ENCODE results near the gene SLC16A5.
"Not testable (repeated sequence)": the region's sequence is repeated elsewhere in the genome, so short reads cannot be mapped to it uniquely, and the experiment has no call there.

Gene SLC16A5, protein sequence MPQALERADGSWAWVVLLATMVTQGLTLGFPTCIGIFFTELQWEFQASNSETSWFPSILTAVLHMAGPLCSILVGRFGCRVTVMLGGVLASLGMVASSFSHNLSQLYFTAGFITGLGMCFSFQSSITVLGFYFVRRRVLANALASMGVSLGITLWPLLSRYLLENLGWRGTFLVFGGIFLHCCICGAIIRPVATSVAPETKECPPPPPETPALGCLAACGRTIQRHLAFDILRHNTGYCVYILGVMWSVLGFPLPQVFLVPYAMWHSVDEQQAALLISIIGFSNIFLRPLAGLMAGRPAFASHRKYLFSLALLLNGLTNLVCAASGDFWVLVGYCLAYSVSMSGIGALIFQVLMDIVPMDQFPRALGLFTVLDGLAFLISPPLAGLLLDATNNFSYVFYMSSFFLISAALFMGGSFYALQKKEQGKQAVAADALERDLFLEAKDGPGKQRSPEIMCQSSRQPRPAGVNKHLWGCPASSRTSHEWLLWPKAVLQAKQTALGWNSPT

DNA sequence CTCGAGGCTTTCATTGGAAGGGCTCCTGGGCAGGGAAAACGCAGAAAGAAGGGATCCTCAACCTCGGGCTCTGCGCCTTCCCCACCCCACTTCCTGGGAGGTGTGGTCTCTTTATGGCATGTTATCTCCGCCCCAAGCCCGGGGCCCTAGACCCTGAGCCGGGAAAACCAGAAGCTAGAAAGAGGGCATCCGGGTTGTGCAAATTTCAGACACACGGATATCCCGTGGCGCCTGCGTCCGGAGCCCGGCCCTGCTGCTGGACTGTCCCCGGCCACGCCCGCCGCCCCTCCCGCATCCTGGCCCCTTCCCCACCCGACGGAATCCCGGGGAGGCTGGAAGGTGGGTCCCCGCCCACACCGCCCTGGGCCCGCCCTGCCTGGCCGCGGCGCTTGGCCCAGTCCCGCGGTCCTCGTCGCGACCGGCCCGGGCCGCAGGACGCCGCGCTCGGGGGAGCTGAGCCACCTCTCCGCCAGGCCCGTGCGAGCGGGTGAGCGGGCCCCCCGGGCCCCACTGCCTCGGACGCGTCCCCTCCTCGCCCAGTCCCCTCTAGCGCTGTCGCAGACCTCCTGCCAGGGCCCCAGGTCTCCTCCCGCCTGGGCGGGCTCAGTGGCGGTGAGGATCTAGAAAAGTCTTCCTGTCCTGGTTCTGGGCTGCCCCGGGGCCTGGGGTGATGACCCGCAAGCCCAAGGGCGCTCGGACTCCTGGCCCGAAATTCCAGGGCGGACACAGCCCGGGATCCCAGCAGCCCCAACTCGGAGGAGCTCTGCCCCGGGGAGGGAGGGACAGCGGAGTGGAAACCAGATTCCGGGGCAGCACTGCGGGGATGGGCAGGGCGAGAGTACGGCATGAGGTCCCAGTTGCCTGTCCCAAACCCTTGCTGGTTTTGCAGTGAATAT lies at the start of gene SLC16A5:
TSS of gene SLC16A5 (plus strand) at position 397 of the 896 bp plus-strand sequence. CDS start 5,683 bp downstream, outside the sequence.
- FAIRE-seq = peak; percentile 94

DNA sequence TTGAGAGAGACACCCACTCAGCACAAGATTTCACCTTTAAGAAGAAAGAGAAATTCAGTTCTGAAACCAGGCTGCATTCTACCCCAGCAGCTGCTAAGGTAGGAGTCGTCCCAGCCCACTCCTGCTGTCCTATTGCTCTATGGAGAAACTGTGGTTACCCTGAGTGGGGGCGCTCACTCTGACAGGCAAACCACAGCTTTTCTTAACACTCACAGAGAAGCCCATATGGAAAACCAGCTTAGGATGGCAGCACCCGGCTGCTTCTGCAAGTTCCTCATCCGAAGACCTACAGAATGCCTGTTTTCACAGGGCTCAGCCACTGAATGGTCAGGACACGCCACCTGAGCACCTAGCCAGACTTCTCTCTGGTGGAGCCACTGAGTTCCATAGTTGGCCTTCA lies 48.5 kb upstream of the SLC16A5 start:
- FAIRE-seq = no peak

DNA sequence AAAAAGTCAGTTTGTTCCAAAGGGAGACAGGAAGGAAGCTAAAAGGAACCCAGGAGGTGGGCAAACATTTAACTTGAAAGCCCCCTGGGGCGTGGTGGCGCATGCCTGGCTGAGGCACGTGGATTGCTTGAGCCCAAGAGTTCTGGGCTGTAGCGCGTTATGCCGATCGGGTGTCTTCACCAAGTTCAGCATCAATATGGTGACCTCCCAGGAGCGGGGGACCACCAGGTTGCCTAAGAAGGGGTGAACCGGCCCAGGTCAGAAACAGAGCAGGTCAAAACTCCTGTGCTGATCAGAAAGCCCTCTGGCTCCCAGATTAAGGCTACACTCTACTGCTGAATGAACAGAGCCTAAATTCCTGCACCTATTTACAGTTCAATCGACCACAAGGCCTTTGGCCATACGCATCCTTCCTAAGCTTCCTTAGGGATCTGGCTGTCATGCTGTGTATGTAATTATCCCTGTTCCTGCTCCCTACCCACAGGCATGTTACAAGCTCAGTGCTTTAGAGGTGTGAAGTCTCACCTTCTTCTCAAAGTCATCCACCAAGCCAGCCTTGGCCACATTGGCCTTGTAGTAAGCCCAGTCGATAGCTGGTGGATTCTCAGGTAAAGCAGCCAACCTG lies 46.0 kb upstream of the SLC16A5 start:
- FAIRE-seq = no peak

DNA sequence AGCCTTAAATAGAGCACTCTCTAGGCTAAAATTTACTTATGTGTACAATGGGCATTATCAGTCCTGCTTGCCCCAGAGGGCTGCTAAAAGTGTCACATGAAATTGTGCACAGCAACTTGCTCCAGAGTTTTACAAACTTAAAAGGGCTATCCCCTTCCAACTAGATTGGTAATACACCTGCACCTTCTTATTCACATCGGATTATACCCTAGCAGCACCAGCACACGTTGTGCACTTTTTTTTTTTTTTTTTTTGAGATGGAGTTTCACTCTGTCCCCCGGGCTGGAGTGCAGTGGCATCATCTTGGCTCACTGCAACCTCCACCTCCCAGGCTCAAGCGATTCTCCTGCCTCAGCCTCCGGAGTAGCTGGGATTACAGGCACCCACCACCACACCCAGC lies 44.0 kb upstream of the SLC16A5 start:
- not testable (repeated sequence) for FAIRE-seq

DNA sequence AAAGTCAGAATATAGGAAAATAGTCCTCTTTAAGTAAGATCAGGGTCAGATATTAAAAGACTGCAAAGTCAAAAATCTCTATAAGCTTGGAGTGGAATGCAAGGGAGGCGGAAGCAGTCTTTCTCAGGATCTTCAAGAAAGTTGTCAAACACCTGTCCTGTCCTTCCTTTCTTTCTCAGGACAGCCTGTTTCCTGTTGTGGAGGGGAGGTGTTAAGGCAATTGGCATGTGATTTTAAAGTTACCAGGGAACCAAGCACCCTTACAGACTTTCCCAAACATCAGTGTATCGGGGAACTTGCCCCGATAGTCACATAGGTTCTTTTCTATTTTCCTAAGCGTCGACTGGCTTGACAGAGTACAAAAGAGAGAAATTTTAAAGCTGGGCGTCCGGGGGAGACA lies 43.0 kb upstream of the SLC16A5 start:
- no peak for FAIRE-seq

DNA sequence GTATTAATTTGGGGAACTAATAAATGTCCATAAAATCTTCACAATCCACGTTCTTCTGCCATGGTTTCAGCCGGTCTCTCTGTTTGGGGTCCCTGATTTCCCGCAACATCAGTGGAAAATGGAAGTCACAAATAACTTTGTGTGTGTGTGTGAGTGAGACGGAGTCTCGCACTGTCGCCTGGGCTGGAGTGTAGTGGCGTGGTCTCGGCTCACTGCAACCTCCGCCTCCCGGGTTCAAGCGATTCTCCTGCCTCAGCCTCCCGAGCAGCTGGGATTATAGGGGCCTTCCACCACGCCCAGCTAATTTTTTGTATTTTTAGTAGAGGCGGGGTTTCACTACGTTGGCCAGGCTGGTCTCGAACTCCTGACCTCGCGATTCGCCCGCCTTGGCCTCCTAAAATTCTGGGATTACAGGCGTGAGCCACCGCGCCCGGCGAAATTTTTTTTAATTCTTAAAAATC lies 41.8 kb upstream of the SLC16A5 start:
- not testable (repeated sequence) for FAIRE-seq

DNA sequence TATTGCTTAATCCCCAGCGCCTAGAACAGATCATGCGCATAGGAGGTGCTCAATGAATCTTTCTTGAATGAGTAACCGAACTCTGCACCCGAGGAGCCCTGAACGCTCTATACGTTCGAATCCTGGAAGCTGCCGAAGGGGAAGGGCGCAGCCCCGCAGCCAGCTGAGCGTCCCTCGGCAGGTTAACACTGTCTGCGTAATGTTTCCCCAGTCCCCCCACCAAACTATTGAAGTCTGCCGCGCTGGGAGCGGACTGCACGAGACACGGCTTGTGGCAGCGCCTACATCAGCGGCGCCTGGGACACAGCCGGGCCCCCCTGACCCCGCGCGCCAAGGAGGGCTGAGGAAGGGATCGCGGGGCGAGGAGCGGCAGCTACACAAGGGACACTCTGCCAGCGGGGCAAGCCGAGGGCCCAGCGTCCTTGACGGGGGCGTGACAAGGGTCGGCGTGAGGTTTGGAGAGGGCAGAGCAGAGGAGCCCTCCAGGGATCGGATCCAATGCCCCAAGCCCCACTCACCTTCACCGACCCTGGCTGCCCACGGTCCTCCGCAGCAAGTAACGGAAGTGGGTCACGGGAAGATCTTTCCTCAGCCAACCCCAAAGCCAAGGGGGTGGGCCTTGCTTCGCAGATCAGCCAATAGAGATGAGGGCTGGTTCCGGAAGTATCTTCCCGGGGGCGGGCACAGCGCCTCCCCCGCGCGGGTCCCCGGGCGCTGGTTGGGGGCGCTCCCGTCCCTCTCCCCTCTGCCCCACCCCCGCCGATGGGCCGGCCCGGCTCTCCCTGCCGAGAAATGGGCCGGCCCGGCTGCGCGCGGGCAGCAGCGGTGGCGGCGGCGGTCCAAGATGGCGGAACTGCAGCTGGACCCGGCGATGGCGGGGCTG lies 41.1 kb upstream of the SLC16A5 start, which contains the start of the genes ATP5PD and KCTD2:
TSS of gene ATP5PD (minus strand) at position 563 of the 883 bp plus-strand sequence. CDS start 4,319 bp downstream, outside the sequence.
TSS of gene KCTD2 (plus strand) at position 819 of the 883 bp plus-strand sequence. CDS start at position 845, 26 bp downstream.
- FAIRE-seq = peak; percentile 90

DNA sequence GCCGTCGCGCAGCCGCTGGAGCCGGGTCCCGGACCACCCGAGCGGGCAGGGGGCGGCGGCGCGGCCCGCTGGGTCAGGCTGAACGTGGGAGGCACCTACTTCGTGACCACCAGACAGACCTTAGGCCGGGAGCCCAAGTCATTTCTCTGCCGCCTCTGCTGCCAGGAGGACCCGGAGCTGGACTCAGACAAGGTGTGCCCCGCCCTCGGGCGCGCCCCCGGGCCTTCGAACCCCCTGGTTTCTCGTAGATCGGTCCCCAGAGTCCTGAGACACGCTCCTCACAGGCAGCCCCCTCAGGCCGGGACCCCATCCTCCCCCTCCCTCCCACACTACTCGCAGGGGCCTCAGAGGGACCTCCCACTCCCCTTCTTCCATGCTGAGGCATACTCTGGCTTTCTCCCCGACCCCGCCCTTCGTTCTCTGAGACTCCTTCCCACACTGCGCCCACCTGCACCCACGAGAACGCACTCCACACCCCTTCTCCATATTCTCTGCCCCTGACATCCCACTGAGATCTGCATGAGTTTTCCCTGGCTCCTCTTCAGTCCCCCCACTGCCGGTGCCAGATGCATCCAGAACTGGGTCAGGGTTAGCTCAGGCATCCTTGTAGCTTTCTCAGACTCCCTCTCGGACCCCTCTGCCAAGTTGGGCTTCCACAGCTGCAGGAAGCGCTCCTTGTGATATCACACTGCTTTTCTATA lies 40.2 kb upstream of the SLC16A5 start:
- no peak for FAIRE-seq

DNA sequence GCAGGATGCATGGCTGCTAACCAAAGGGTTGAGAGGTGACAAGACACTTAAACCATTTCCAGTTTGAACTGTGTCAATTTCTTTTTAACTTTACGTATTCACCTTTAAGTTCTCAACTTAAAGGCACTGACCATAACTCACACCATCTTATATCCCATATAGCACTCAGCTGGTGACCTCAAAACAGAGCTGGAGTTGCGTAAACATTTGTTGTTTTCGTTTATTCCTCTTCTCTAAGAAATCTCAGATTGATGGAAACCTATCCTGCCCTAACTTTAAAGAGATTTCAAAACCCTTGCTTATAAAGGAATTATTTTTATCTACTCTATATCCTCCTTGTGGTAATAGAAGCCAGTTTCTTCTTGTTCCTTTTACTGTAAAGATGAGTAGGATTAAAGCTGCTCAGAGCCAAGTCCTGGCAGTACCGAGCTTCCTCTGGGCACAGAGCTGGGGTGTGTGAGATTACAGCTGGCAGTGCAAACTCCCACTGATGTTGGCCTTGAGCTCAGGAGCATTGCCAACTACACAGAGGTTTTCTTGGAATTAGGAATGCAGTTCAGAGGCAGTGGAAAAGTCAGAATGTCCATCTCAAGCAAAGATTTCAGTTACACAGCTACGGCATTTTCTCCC lies 39.4 kb upstream of the SLC16A5 start:
- no peak for FAIRE-seq

DNA sequence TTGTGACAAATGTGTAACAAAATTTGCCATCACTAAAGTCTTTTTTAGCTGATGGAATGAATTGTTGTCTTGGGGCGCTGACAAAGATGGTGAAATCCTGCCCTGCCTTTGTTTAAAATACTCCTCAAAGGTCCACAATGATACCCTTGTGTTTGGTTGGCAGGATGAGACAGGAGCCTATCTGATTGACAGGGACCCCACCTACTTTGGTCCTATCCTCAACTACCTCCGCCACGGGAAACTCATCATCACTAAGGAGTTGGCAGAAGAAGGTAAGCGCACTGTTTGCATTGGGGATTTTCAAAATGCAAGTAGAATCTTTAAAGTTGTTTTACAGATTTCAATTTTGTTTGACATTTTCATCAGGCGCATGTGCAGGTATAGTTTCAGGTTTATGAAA lies 38.7 kb upstream of the SLC16A5 start:
- FAIRE-seq = no peak

DNA sequence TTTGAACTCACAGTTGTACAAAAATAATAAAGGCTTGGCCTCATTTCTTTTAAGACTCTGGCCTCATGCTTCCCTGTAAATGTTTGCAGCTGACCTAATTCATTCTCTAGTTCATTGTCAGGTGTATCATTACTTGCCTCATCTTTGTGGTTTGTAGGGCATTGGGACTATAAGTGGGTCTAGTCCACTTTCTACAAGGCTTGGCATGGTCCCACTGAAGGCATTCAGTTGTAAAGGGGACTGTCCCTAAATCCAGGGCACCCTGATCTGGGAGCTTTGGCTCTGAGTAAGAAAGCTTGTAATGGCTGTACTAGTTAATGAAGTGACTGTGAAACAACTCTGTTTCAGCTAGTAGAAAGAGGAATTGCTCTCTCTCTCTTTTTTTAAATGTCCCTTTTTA lies 38.0 kb upstream of the SLC16A5 start:
- no peak for FAIRE-seq

DNA sequence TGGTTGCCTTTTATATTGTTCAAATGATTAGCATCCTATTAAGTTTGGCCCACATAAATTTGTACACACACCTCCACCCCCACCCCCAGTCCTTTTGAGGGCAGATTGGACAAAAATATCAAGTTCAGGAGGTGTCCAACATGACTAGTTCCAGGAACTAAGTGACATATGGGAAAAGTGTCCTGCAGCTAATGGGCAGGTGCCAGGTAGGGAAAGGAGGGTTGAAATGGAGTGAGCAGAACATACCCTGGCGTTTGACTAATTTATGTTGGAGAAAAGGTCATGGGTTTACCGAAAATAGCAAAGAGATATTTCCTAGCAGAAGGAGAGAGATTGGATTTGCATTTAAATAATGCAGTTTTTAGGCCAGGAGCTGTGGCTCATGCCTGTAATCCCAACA lies 35.8 kb upstream of the SLC16A5 start:
- no peak for FAIRE-seq

DNA sequence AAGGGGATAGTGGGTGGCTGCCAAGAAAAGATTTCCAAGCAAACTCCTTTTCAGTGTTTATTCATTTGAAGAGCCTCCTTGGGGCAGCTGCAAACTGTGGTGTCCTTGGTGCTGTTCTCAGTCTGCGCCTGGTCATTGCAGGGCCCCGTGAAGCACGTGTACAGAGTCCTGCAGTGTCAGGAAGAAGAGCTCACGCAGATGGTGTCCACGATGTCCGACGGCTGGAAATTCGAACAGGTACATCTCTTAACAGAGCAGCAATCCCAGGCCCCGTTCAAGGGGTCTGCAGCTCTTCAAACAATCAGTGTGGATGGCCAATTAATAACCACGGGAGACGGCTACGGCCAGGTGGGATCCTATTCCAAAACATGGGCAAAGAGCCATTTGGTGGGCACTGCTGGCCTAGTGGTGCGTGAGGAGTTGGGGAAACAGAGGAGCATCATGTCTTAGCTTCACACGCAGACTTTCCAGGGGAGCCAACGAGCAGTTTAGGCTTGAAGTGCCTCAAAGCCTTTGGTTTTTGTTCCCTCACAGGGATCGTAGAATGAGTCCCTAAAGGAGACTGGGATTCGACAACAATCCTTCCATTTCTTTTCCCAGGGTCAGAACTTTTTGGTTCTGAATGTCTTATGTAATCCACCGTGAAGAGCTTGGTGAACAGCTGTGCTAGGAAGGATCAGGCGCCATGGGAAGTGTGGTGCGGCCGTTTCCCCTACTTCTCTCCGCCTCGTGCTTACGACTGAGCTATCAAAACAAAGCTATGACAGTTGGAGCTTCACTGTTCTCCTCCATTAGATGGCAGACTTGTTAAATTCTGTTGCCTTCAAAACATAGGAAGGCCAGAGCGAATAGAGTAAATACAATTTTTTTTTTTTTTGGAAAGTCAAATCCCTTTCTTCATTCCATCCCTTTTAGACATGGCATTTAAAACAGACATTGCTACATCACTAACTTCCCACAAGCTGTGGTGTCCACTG lies 28.1 kb upstream of the SLC16A5 start:
- FAIRE-seq = peak; percentile 95

DNA sequence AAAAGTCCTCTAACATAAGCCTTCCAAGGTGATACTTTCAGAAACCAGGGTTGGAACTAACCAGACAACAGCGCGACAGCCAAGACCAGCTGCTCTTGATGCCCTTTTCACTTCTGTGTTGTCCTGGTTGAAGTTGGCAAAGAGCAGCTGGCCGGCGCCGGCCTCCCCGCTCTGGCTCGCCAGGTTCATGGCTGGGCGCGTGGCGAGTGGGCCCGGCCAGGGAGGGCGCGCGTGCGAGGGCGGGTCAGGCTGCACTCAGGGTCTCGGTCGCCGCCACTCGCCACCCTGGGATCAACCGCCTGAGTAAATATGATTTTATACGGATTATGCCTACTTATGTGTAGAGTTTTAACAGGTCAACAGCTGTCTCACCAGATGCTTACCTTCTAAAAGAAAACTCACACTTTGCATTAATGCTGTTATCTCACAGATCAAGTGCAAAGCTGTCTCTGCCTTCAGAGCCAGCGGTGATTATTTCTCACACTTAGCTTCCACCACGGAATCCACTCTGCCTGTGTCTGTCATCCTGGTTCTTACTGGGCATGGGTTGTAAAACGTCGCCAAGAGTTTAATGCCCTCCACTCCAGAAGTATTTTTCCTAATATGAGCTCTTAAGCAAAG lies 27.2 kb upstream of the SLC16A5 start:
- FAIRE-seq = no peak

DNA sequence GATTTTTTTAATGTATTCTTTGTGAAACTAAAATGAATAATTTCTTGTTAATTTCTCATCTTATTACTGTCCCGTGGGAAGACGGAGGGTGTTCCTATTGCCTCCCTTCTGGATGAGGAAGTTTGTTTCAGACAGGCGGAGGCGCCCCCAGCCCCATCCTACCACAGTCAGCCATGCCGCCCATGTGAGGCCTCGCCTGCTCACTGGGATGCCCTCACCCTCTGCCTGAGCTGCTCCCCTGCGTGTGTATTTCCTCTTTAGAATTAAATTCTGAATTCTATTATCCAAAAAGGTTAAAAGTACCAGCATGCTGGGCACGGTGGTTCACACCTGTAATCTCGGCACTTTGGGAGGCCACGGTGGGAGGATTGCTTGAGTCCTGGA lies 26.7 kb upstream of the SLC16A5 start:
- no peak for FAIRE-seq

DNA sequence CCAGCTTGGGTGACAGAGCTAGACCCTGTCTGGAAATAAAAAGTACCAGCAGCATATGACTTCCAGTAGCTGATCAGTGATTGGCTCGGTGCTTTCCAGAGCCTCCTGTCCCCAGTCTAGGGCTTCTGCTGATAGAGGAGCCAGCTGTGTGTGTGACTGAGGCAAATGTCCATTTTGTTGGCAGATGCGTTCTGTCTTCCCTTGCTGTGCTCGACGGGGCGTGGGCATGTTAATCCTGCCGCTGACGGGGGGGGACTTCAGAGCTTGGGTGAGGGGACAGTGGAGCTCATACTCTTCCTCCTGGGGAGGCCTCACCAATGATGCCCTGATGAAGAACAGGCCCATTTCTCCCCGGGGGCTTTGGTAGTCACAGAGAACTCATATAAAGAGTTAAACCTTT lies 26.1 kb upstream of the SLC16A5 start:
- no peak for FAIRE-seq

DNA sequence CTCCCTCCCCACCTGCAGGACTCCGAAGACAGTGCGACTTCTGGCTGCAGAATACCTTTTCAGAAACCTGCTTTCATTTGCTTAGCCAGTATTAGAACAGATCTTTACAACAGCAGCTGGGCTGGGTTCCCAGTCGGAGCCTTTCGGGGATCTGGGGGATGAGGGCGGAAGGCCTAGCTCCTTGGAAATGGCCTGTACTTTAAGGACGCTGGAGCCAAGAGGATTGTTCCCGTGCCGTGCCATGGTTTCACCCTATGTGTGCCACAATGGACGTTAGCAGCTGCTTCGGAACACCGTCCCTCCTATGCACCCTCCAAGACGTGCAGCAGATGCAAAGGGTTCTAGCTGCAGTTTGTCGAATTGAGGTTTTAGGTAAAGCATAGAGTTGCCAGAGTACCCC lies 24.6 kb upstream of the SLC16A5 start:
- no peak for FAIRE-seq

DNA sequence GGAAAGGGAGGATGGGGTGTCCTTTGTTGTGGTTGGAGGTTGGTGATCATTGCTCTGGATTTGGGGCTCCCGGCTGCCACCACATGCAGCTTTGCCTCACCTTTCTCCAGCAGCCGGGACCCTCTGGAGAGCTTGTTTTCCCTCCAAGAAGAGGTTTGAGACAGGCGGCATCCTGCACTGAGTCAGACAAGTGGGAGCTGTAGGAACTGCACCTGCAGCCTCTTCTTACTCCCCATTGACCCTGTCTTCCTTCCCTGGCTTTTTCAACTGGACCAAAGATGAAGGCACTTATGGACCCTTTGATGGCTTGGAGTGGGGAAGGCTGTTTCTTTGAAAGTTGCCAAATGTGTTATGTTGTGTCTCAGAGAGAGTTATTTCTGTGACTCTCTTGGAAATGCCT lies 24.1 kb upstream of the SLC16A5 start:
- no peak for FAIRE-seq

DNA sequence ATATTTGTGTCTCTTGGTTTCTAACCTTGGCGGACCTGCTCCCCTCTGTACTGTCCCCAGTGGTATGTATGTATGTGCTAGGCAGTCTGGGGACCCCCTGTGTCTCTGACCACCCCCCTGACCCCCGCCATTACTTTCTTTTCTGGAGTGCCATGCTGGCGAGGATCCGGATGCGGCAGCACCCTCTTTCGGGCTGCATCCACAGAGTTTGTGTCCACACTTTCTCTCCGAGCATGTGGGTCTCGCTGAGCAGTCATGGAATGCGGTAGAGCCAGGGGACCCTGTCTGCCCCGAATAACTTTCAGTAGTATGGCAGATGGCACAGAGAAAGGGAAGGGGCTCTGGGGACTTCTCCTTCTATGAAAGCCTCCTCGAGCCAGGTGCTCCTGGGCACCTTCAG lies 23.7 kb upstream of the SLC16A5 start:
- FAIRE-seq = no peak

All from G401.6 (cell line).